Fibroblast of pulmonary artery (primary cell): ENCODE data around the gene MYOM1.
A peak's percentile ranks its signal among the peaks of the same experiment; 100 is the strongest.

Experiments used
- DNase-seq: peaks from one replicate; pipeline ENCODE4 v3.0.0-alpha.2; 2010; ENCODE audit warnings: low read depth
- H3K4me3 ChIP-seq: replicated peaks from 2 replicates; pipeline ENCODE4 v1.5.1; 2011; ENCODE audit warnings: low read depth, mild to moderate bottlenecking, control low read depth, low read length, moderate library complexity
- CTCF ChIP-seq: IDR thresholded peaks from 2 replicates; pipeline ENCODE4 v1.5.1; 2011; ENCODE audit warnings: mild to moderate bottlenecking, control low read depth, low read length, inconsistent platforms; ENCODE audit errors: missing control alignments

MYOM1 gene

GRCh38 chr18:3250237-3251107, 30.7 kb upstream of the MYOM1 start:
- DNase-seq: peak; percentile 83
- TF ChIP-seq CTCF: no peak
- peak overlapping the region; percentile 91 for H3K4me3 ChIP-seq

GRCh38 chr18:3248658-3249359, 29.0 kb upstream of the MYOM1 start:
- peak; percentile 70 for DNase-seq
- H3K4me3 ChIP-seq: peak overlapping the region; percentile 91
- no peak for TF ChIP-seq CTCF

- DNase-seq: peak; percentile 61
- TF ChIP-seq CTCF: no peak
- peak overlapping the region; percentile 91 for H3K4me3 ChIP-seq
These were observed 28.4 kb upstream of the MYOM1 start for GRCh38 chr18:3248062-3248657.

- TF ChIP-seq CTCF: no peak
- peak; percentile 99 for DNase-seq
- H3K4me3 ChIP-seq: peak within 1 kb of the TSS; percentile 91
These were observed 27.7 kb upstream of the MYOM1 start, which contains the start of gene MYL12A for GRCh38 chr18:3247240-3248061. Gene MYL12A (plus strand): TSS chr18:3247801. CDS start chr18:3253248, 5,447 bp downstream.

- H3K4me3 ChIP-seq: peak overlapping the region; percentile 91
- no peak for TF ChIP-seq CTCF
- DNase-seq: peak; percentile 30
These were observed 27.0 kb upstream of the MYOM1 start for GRCh38 chr18:3246635-3247239.
